ENCODE results near the gene PHACTR3.

- TF ChIP-seq, protein P1, sequence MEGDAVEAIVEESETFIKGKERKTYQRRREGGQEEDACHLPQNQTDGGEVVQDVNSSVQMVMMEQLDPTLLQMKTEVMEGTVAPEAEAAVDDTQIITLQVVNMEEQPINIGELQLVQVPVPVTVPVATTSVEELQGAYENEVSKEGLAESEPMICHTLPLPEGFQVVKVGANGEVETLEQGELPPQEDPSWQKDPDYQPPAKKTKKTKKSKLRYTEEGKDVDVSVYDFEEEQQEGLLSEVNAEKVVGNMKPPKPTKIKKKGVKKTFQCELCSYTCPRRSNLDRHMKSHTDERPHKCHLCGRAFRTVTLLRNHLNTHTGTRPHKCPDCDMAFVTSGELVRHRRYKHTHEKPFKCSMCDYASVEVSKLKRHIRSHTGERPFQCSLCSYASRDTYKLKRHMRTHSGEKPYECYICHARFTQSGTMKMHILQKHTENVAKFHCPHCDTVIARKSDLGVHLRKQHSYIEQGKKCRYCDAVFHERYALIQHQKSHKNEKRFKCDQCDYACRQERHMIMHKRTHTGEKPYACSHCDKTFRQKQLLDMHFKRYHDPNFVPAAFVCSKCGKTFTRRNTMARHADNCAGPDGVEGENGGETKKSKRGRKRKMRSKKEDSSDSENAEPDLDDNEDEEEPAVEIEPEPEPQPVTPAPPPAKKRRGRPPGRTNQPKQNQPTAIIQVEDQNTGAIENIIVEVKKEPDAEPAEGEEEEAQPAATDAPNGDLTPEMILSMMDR (IDR thresholded peaks at IDR 0.05; ENCODE audit: insufficient read depth, low read depth, low read length), result no peak
- TF ChIP-seq EZH2 (IDR thresholded peaks at IDR 0.05; ENCODE audit: insufficient read depth, low read length), result no peak
Observed at GRCh38 chr20:59747671-59748515, 143.6 kb downstream of the PHACTR3 start.

All from astrocyte (in vitro differentiated cells and primary cell).